Placental epithelial cell (primary cell): ENCODE data around the gene RFC2. TPM values are rescaled to one million over a fixed set of nuclear protein-coding genes. Genes with fewer than 3 reads are reported as not detected.

Source experiments
- small RNA-seq: library from RNA; depleted of rRNA; stranded (forward); fragments of <200 nt; gene quantifications from one replicate; pipeline ENCODE3, GENCODE V24; 2012
- total RNA-seq: library from RNA; depleted of rRNA; stranded (reverse); fragments of >200 nt; gene quantifications from 2 replicates; pipeline ENCODE4 v1.2.3, GENCODE V29; 2012

RFC2 gene
- total RNA-seq: 16.7 and 22.0 TPM in 2 replicates

GRCh38 chr7:74254129-74254857, at the start of gene RFC2:
Gene RFC2, minus strand, starts transcription at chr7:74254399. Its CDS starts 16 bp downstream, at chr7:74254383.

GRCh38 chr7:74289018-74289658, 34.9 kb upstream of the RFC2 start, which contains the start of gene CLIP2:
Gene CLIP2, plus strand, starts transcription at chr7:74289407. Its CDS starts 28,140 bp downstream, at chr7:74317547.

Small RNA genes within 50 kb of the gene (small RNA-seq; reads per million reads assigned to genes)
- 80.8 reads per million, percentile 98 among the genes with 10 or more reads in this experiment for gene MIR590

Other genes starting within 250 kb of the RFC2 start
- 0.22 and 0.39 TPM in 2 replicates for gene ELN, start 226.2 kb downstream of the RFC2 start, total RNA-seq
- gene LIMK1, start 170.6 kb downstream of the RFC2 start, total RNA-seq: 32.2 and 48.9 TPM in 2 replicates
- gene EIF4H, start 80.0 kb downstream of the RFC2 start, total RNA-seq: 196 and 320 TPM in 2 replicates
- under 0.01 and 0.11 TPM in 2 replicates for gene LAT2, start 44.4 kb downstream of the RFC2 start, total RNA-seq
- 7.4 and 17.7 TPM in 2 replicates for gene CLIP2, start 35.0 kb upstream of the RFC2 start, total RNA-seq
- 7.0 and 12.2 TPM in 2 replicates for gene GTF2IRD1, start 199.5 kb upstream of the RFC2 start, total RNA-seq